Stimulated activated CD8-positive, alpha-beta memory T cell treated with anti-CD3 and anti-CD28 coated beads, Interleukin-15, amount 100 ng/mL, for 1 hour (primary cell): Measurements from ENCODE around the gene SLC19A1.
"Not testable (repeated sequence)": the region's sequence is repeated elsewhere in the genome, so short reads cannot be mapped to it uniquely, and the experiment has no call there.

Experiments used
- DNase-seq: peaks from one replicate; pipeline ENCODE4 v3.0.0-alpha.2; 2020; ENCODE audit warnings: low read depth

SLC19A1 gene

GRCh38 chr21:45504516-45505415, 37.5 kb downstream of the SLC19A1 start:
- no peak for DNase-seq

GRCh38 chr21:45504021-45504515, 38.2 kb downstream of the SLC19A1 start:
- DNase-seq, result no peak

GRCh38 chr21:45503226-45503625, 39.0 kb downstream of the SLC19A1 start:
- DNase-seq, result not testable (repeated sequence)

GRCh38 chr21:45502600-45502999, 39.6 kb downstream of the SLC19A1 start:
- DNase-seq, result no peak

GRCh38 chr21:45502006-45502345, 40.3 kb downstream of the SLC19A1 start:
- DNase-seq, result no peak

- DNase-seq, result not testable (repeated sequence)
These were observed 40.9 kb downstream of the SLC19A1 start for GRCh38 chr21:45501081-45502005.

- no peak for DNase-seq
These were observed 42.2 kb downstream of the SLC19A1 start for GRCh38 chr21:45499970-45500577.

GRCh38 chr21:45499201-45499750, 43.0 kb downstream of the SLC19A1 start:
- DNase-seq, result no peak

- DNase-seq, result no peak
These were observed 43.6 kb downstream of the SLC19A1 start for GRCh38 chr21:45498646-45499000.

GRCh38 chr21:45497846-45498645, 44.2 kb downstream of the SLC19A1 start:
- no peak for DNase-seq

- DNase-seq, result no peak
These were observed 45.0 kb downstream of the SLC19A1 start for GRCh38 chr21:45496968-45497845.

- DNase-seq, result no peak
These were observed 45.9 kb downstream of the SLC19A1 start for GRCh38 chr21:45496151-45496967.

- DNase-seq, result no peak
These were observed 47.2 kb downstream of the SLC19A1 start for GRCh38 chr21:45494851-45495680.

- DNase-seq, result no peak
These were observed 47.9 kb downstream of the SLC19A1 start for GRCh38 chr21:45494135-45494850.

- no peak for DNase-seq
These were observed 48.7 kb downstream of the SLC19A1 start for GRCh38 chr21:45493401-45494001.

- DNase-seq, result no peak
These were observed 49.5 kb downstream of the SLC19A1 start for GRCh38 chr21:45492765-45493164.

GRCh38 chr21:45491623-45492022, 50.6 kb downstream of the SLC19A1 start:
- DNase-seq, result no peak
